Calu3 (cell line): ENCODE data around the gene SRR. TPM values are rescaled to one million over a fixed set of nuclear protein-coding genes. Genes with fewer than 3 reads are reported as not detected.

Experiments
- BruUV-seq: library from RNA; stranded (reverse); fragments of 400-500 nt; replicated peaks from 2 replicates; lab custom pipeline; 2021; lab: Mats Ljungman, UMichigan
- CTCF ChIA-PET: fragments of 300-600 bp; sonication (Branson Sonifier 250); formaldehyde crosslinking; loops from one replicate; lab custom pipeline; 2022; ENCODE audit warnings: antibody characterized with exemption; lab: Charles Lee
- DNase-seq: peaks from one replicate; pipeline ENCODE4 v3.0.0; 2022
- H3K27ac Mint-ChIP-seq: one replicate; pipeline ENCODE4 v1.8.0; 2022; ENCODE audit warnings: mixed read lengths; ENCODE audit not compliant: unreplicated experiment
- H3K27me3 Mint-ChIP-seq: one replicate; pipeline ENCODE4 v1.8.0; 2022; ENCODE audit warnings: mixed read lengths; ENCODE audit not compliant: unreplicated experiment
- H3K36me3 Mint-ChIP-seq: one replicate; pipeline ENCODE4 v1.8.0; 2022; ENCODE audit warnings: mild to moderate bottlenecking, moderate library complexity, mixed read lengths; ENCODE audit not compliant: insufficient read depth, unreplicated experiment
- H3K4me1 Mint-ChIP-seq: one replicate; pipeline ENCODE4 v1.8.0; 2022; ENCODE audit warnings: mild to moderate bottlenecking, low read depth, mixed read lengths; ENCODE audit not compliant: unreplicated experiment
- H3K4me3 Mint-ChIP-seq: one replicate; pipeline ENCODE4 v1.8.0; 2022; ENCODE audit warnings: mild to moderate bottlenecking, low read depth, moderate library complexity, mixed read lengths; ENCODE audit not compliant: unreplicated experiment
- H3K9me3 Mint-ChIP-seq: one replicate; pipeline ENCODE4 v1.8.0; 2022; ENCODE audit warnings: low read depth, mixed read lengths; ENCODE audit not compliant: unreplicated experiment
- intact Hi-C: fragments of 100-400 bp; cut with micrococcal nuclease; formaldehyde crosslinking; loops from one replicate; pipeline ENCODE4 v1.10.0; 2022; ENCODE audit not compliant: unreplicated experiment
- total RNA-seq: library from RNA; stranded (reverse); gene quantifications from 2 replicates; pipeline ENCODE4 v1.2.3, GENCODE V29; 2022
- TF ChIP-seq, protein P1 (sequence below): fragments of 200-600 bp; IDR thresholded peaks from one replicate; pipeline ENCODE4 v1.8.0; 2022; ENCODE audit warnings: antibody characterized with exemption; ENCODE audit not compliant: unreplicated experiment

SRR gene
- total RNA-seq, 1 experiment from 2014 or later: 6.4 TPM

DNA sequence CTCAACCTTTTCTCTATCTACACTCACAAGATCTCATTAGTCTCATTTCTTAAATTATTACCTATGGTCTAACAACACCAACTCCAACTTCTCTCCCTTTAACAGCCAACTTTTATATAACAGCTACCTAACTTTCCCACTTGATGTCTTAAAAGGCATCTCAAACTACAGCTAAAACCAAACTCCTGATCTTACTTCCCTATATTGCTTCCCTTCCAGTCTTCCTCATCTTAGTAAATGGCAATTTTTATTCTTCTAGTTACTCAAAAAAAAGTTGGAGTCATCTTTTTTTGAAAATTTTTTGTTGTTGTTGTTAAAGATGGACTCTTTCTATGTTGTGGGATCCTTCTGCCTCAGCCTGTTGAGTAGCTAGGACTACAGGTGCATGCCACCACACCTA, 15.3 kb downstream of the SRR start:
- Mint-ChIP-seq H3K4me1 (no peaks in the 10 kb centered on the region), H3K27me3 (no peaks in the 10 kb centered on the region), H3K4me3 (no peak overlapping the region), H3K27ac (peak overlapping the region; percentile 38), H3K9me3 (no peaks in the 10 kb centered on the region), H3K36me3 (peaks cover 24% of the 10 kb centered on the region)
- TF ChIP-seq, protein P1, sequence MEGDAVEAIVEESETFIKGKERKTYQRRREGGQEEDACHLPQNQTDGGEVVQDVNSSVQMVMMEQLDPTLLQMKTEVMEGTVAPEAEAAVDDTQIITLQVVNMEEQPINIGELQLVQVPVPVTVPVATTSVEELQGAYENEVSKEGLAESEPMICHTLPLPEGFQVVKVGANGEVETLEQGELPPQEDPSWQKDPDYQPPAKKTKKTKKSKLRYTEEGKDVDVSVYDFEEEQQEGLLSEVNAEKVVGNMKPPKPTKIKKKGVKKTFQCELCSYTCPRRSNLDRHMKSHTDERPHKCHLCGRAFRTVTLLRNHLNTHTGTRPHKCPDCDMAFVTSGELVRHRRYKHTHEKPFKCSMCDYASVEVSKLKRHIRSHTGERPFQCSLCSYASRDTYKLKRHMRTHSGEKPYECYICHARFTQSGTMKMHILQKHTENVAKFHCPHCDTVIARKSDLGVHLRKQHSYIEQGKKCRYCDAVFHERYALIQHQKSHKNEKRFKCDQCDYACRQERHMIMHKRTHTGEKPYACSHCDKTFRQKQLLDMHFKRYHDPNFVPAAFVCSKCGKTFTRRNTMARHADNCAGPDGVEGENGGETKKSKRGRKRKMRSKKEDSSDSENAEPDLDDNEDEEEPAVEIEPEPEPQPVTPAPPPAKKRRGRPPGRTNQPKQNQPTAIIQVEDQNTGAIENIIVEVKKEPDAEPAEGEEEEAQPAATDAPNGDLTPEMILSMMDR: no peak
- BruUV-seq: no TSS peak
- intact Hi-C loops: no loop called here
- CTCF ChIA-PET: no interaction called here
- no peak for DNase-seq

- Mint-ChIP-seq H3K4me3 (no peak overlapping the region), H3K36me3 (peaks cover 35% of the 10 kb centered on the region), H3K27ac (no peak overlapping the region), H3K4me1 (no peaks in the 10 kb centered on the region), H3K27me3 (no peaks in the 10 kb centered on the region), H3K9me3 (no peaks in the 10 kb centered on the region)
- intact Hi-C loops: no loop called here
- TF ChIP-seq, protein P1: no peak
- CTCF ChIA-PET: no interaction called here
- BruUV-seq: no TSS peak
- no peak for DNase-seq
Measured at GRCh38 chr17:2321399-2321798, 17.6 kb downstream of the SRR start.

- peaks cover 54% of the 10 kb centered on the region for H3K36me3 Mint-ChIP-seq
- H3K27me3 Mint-ChIP-seq: no peaks in the 10 kb centered on the region
- TF ChIP-seq, protein P1: no peak
- DNase-seq: no peak
- H3K9me3 Mint-ChIP-seq: no peaks in the 10 kb centered on the region
- H3K4me3 Mint-ChIP-seq: no peak overlapping the region
- BruUV-seq: no TSS peak
- H3K27ac Mint-ChIP-seq: no peak overlapping the region
- CTCF ChIA-PET: no interaction called here
- H3K4me1 Mint-ChIP-seq: no peaks in the 10 kb centered on the region
- intact Hi-C loops: no loop called here
Measured at GRCh38 chr17:2323629-2324314, 20.0 kb downstream of the SRR start.

DNA sequence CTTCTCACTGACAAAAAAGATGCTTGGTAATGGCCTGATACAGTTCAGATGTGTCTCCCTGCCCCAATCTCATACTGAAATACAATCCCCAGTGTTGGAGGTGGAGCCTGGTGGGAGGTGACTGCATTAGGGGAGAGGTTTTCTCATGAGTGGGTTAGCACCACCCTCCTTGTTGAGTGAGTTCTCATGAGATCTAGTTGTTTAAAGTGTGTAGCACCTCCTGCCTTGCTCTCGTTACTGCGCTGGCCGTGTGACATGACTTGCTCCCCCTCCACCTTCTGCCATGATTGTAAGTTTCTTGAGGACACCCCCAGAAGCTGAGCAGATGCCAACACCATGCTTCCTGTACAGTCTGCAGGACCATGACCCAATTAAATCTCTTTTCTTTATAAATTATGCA, 27.6 kb downstream of the SRR start:
- Mint-ChIP-seq H3K4me3 (no peak overlapping the region), H3K36me3 (peaks cover 49% of the 10 kb centered on the region), H3K27ac (no peak overlapping the region), H3K27me3 (no peaks in the 10 kb centered on the region), H3K4me1 (no peaks in the 10 kb centered on the region), H3K9me3 (no peaks in the 10 kb centered on the region)
- DNase-seq: no peak
- CTCF ChIA-PET: no interaction called here
- no TSS peak for BruUV-seq
- intact Hi-C loops: no loop called here
- TF ChIP-seq, protein P1: no peak
